ENCODE measurements around the gene SYTL5. TPM values are rescaled to one million over a fixed set of nuclear protein-coding genes. Genes with fewer than 3 reads are reported as not detected.

The SYTL5 gene
- total and polyA plus RNA-seq, 2 donors = 0.22 to 4.4 TPM

DNA sequence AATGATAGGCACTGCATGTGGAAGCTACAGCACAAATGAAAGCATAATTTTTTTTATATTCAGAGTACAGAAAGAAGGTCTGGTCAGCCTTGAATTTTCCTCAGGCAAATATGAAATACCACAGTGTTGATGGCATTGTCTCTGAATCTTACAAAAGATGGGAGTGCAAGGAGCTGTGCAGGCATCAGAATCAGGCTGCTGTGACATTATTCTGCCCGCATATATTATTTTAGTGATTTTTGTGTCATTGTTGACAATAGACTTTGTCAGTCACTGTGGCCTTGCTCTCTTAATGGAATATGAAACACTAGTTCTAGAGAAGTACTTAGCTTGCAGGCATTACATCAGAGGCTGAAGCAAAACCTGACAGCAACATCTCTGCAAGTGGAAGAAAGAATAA is 42.5 kb downstream of the SYTL5 start:
- Histone ChIP-seq H3K4me3 (ENCODE audit: low read depth, low read length) (no peak overlapping the region), H3K27ac (ENCODE audit: low read depth) (no peak overlapping the region), H3K4me1 (ENCODE audit: insufficient read depth) (no peaks in the 10 kb centered on the region), H3K36me3 (ENCODE audit: insufficient read depth) (no peaks in the 10 kb centered on the region)
- DNase-seq (ENCODE audit: extremely low spot score) = no peak
- 100% methylated on average over 1 of the region's 1 CpG for WGBS

DNA sequence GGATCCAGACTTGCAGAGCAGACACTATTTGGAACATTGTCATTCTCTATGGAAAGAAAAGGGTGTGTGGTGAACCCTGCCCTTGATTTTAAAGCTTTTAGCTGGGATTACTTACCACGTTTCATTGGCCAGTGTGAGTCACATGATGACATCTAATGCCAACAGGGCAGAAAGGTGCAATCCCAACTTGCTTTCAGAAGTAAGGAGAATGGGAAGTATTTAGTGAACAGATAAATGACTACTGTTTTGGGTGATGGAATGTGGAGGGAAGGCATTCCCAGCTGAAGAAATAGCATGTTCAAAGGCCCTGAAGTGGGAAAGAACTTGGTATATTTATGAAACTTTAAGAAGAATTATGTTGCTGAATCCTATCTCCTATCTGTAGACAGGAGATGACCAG is 44.5 kb downstream of the SYTL5 start:
- no peaks in the 10 kb centered on the region for H3K4me1 ChIP-seq (ENCODE audit: insufficient read depth)
- H3K36me3 ChIP-seq (ENCODE audit: insufficient read depth) = no peaks in the 10 kb centered on the region
- 70% methylated on average over 1 of the region's 1 CpG for WGBS
- no peak overlapping the region for H3K4me3 ChIP-seq (ENCODE audit: low read depth, low read length)
- DNase-seq (ENCODE audit: extremely low spot score) = no peak
- no peak overlapping the region for H3K27ac ChIP-seq (ENCODE audit: low read depth)

DNA sequence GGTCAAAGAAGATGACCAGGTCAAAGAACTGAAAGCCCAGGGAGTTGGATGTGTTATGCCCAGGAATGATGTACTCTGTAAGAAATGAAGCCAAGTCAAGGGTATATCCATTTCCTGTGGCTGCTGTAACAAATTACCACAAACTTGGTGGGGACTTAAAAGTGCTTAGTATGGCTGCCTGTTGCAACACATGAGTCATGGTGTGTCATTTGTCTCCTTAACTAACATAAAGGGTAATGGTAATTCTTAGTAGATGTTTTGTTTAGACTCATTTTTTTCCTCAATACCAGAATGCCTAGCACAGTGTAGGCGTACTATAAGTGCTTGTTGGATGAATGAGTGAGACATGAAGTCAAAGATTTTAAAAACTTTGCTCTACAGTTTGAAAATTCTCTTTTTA is 45.7 kb downstream of the SYTL5 start:
- Histone ChIP-seq H3K4me1 (ENCODE audit: insufficient read depth) (no peaks in the 10 kb centered on the region), H3K27ac (ENCODE audit: low read depth) (no peak overlapping the region), H3K36me3 (ENCODE audit: insufficient read depth) (no peaks in the 10 kb centered on the region), H3K4me3 (ENCODE audit: low read depth, low read length) (no peak overlapping the region)
- 93% methylated on average over 1 of the region's 1 CpG for WGBS
- no peak for DNase-seq (ENCODE audit: extremely low spot score)

DNA sequence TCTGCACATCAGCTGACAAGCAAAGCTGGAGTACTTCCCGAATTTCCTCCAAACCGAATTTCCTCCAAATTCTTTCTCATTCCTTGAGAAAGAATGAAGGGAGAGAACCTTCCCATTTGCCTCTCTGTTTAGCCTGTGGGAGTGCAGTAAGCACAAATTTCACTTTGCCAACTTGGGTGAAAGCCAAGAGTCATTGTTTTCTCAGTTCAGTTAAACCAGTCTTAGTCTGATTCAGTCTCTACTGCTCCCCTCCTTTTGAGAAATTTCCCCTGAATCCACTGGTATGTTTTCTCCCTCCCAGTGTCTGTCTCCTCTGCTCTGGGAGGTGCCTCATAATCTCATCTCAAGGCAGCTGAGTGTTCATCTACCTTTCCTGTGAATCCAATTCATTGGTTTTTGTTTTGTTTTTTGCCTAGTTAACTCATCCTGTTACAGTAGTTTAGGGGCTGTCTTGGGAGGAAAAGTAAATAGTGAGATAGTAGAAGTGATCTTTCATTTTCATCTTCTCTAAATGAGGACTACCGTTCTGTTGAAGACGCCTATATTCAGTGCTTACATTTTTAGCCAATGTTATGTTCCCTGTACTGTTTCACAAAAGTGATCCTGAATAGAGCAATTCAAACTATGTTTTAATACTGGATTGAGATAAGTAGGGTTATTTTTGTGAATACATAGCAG is 49.0 kb downstream of the SYTL5 start:
- Histone ChIP-seq H3K4me3 (ENCODE audit: low read depth, low read length) (no peak overlapping the region), H3K36me3 (ENCODE audit: insufficient read depth) (no peaks in the 10 kb centered on the region), H3K27ac (ENCODE audit: low read depth) (no peak overlapping the region), H3K4me1 (ENCODE audit: insufficient read depth) (no peaks in the 10 kb centered on the region)
- 48% methylated on average over 4 of the region's 4 CpGs for WGBS
- no peak for DNase-seq (ENCODE audit: extremely low spot score)

DNA sequence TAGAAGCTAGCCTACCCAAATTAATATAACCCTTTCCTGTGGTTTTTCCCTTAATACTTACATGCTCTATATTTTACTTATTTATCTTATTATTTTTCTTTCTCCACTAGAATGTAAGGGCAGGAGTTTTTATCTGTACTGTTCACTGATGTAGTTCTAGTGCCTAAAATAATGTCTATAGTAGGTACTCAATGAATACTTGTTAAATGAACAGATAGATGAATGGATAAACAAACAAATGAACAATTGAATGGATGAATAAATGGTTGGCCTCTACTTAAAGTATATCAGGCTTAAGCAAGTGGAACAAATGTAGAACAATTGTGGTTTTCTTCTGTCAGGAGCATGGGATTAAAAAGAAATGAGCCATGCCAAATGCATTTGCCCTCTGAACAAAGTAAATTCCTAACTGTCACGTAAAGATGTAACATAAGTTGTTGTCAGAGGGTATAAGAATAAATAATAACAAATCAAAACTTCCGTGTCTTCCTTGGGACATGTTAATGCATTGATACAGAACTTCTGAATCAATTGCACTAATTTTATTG is 54.1 kb downstream of the SYTL5 start:
- no peaks in the 10 kb centered on the region for H3K4me1 ChIP-seq (ENCODE audit: insufficient read depth)
- no peak overlapping the region for H3K4me3 ChIP-seq (ENCODE audit: low read depth, low read length)
- H3K36me3 ChIP-seq (ENCODE audit: insufficient read depth) = no peaks in the 10 kb centered on the region
- no peak for DNase-seq (ENCODE audit: extremely low spot score)
- no peak overlapping the region for H3K27ac ChIP-seq (ENCODE audit: low read depth)
- 96% methylated on average over 2 of the region's 2 CpGs for WGBS

DNA sequence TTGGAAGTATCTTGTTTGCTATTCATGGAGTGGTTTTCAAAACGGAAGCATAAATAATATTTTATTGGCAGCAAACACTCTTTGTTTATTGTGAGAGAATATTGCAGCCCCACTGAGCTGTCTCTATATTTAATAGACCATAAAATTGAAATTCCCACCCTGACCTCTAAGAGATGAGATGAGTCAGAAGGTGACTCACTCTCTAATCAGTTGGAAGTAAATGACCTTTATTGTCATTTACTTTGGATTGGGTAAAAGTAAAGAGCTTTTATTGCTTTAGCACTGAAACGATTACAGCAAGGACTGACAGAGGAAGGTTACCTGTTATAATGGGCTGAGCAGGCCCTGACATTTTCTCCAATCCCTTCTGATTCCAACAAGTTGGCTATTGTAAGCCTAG is 55.0 kb downstream of the SYTL5 start:
- H3K4me1 ChIP-seq (ENCODE audit: insufficient read depth) = no peaks in the 10 kb centered on the region
- no peaks in the 10 kb centered on the region for H3K36me3 ChIP-seq (ENCODE audit: insufficient read depth)
- H3K4me3 ChIP-seq (ENCODE audit: low read depth, low read length) = no peak overlapping the region
- H3K27ac ChIP-seq (ENCODE audit: low read depth) = no peak overlapping the region
- 20% methylated on average over 2 of the region's 2 CpGs for WGBS
- DNase-seq (ENCODE audit: extremely low spot score) = no peak

DNA sequence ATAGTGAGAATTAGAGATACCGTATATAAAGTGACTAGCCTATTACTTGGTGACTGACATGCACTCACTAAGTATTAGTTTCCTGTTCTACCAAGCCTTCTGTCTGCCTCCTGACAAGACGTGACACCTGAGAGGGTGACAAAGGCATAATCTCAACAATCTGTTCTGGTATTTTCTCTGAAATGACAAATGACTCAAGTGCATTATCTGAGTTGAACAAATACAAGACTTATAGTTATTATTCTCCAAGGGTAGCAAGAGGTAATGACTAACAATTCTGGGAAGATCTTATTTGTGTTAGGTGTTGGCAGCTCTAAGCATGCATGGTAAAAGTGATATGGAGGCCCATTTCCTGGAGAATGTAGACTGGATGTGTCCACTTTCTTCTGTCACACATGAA is 60.6 kb downstream of the SYTL5 start:
- no peaks in the 10 kb centered on the region for H3K36me3 ChIP-seq (ENCODE audit: insufficient read depth)
- WGBS = 79% methylated on average over 2 of the region's 2 CpGs
- no peaks in the 10 kb centered on the region for H3K4me1 ChIP-seq (ENCODE audit: insufficient read depth)
- no peak overlapping the region for H3K4me3 ChIP-seq (ENCODE audit: low read depth, low read length)
- H3K27ac ChIP-seq (ENCODE audit: low read depth) = no peak overlapping the region
- no peak for DNase-seq (ENCODE audit: extremely low spot score)

DNA sequence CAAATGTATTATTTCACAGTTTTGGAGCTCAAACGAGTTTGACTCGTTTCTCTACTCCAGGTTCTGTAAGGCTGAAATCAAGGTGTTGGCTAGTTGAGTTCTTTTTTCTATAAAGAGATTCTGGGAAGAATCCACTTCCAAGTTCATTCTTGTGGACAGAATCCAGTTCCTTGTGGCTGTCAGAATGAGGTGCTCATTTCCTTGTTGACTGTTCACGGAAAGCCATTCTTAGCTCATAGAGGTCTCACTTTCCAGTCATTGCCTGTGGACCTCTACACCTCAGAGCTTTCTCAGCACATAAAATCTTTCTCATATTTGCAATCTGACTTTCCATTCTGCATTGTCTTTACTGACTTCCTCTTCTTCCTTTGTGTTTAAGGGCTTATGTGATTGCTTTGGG is 62.9 kb downstream of the SYTL5 start:
- Histone ChIP-seq H3K4me3 (ENCODE audit: low read depth, low read length) (no peak overlapping the region), H3K36me3 (ENCODE audit: insufficient read depth) (no peaks in the 10 kb centered on the region), H3K27ac (ENCODE audit: low read depth) (no peak overlapping the region), H3K4me1 (ENCODE audit: insufficient read depth) (no peaks in the 10 kb centered on the region)
- no peak for DNase-seq (ENCODE audit: extremely low spot score)
- WGBS = 90% methylated on average over 3 of the region's 3 CpGs

DNA sequence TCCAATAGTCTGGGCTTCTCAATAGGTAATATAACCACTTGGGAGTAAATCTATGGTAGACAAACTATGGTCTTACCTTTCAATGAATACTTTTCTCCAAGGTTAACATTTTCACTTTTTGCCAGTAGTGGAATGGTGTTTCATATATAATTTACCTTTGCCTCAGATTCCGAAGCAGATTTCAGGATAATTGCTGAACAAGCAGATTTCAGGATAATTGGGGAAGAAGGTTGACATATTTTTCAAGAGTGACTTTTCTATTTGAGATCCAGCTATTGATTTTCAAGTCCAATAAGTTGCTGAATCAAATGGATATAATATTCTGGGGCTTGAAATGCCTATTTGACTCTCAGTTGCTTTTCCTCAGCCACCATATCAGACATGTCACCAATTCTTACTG is 63.6 kb downstream of the SYTL5 start:
- DNase-seq (ENCODE audit: extremely low spot score) = no peak
- no peak overlapping the region for H3K27ac ChIP-seq (ENCODE audit: low read depth)
- no peaks in the 10 kb centered on the region for H3K4me1 ChIP-seq (ENCODE audit: insufficient read depth)
- no peaks in the 10 kb centered on the region for H3K36me3 ChIP-seq (ENCODE audit: insufficient read depth)
- WGBS = 96% methylated on average over 1 of the region's 1 CpG
- no peak overlapping the region for H3K4me3 ChIP-seq (ENCODE audit: low read depth, low read length)

DNA sequence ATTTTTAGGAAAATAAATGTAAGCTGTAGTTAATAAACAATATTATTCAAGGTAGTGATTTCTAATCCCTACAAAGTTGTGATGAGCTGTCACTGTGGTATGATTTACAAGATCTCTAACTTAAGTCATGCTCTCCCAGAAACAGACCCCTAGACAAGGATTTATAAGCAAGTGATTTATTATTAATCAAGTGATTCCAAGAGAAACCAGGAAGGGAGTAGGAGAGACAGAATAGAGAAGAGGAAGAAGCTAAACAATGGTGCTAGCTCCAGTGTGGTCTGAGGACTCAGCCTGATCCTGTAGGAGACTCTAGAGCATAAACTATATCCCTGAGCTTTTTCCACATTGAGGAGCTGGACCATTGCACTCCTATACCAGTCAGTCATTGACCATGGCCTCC is 73.1 kb downstream of the SYTL5 start:
- no peak for DNase-seq (ENCODE audit: extremely low spot score)
- no peaks in the 10 kb centered on the region for H3K4me1 ChIP-seq (ENCODE audit: insufficient read depth)
- no peak overlapping the region for H3K27ac ChIP-seq (ENCODE audit: low read depth)
- no peaks in the 10 kb centered on the region for H3K36me3 ChIP-seq (ENCODE audit: insufficient read depth)
- H3K4me3 ChIP-seq (ENCODE audit: low read depth, low read length) = no peak overlapping the region

DNA sequence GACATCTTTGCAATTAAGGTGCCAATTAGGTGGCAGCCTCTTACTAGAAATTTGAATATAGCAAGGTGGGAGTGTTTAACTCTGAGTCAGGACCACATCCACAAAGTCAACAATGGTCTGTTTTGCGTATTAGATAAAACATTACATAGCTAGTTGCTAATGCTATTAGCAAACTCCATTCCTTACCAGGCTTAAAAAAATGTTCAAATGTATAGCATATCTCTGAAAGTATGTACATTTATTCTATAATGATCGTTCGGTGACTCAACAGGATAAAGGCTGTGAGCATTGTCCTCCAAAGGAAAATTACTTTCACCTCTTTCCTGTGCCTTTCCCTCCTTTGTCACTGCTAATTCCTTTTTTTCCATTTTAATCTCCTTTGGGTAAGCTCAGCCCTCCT is 74.5 kb downstream of the SYTL5 start:
- Histone ChIP-seq H3K4me3 (ENCODE audit: low read depth, low read length) (no peak overlapping the region), H3K27ac (ENCODE audit: low read depth) (no peak overlapping the region), H3K4me1 (ENCODE audit: insufficient read depth) (no peaks in the 10 kb centered on the region), H3K36me3 (ENCODE audit: insufficient read depth) (no peaks in the 10 kb centered on the region)
- 86% methylated on average over 3 of the region's 3 CpGs for WGBS
- DNase-seq (ENCODE audit: extremely low spot score) = no peak

DNA sequence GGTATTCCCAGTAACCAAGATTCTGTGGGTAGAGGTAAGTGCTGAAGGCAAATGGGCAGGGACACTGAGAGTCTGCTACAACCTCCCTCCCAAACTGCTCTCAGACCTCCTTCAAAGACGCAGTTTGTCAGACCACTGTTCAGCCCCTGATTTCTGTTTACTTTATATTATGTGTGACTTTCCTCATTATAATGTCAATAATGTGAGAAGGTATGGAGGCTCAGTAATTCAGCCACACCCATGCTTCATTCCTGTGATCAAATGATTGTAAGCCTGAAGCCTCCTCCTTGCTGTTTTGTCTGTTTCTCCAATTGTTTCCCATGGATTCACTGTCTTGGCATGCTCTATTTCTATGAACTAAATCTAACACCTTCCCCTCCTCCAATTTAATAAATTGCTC is 75.6 kb downstream of the SYTL5 start:
- no peak for DNase-seq (ENCODE audit: extremely low spot score)
- Histone ChIP-seq H3K4me3 (ENCODE audit: low read depth, low read length) (no peak overlapping the region), H3K36me3 (ENCODE audit: insufficient read depth) (no peaks in the 10 kb centered on the region), H3K4me1 (ENCODE audit: insufficient read depth) (no peaks in the 10 kb centered on the region), H3K27ac (ENCODE audit: low read depth) (no peak overlapping the region)
- WGBS = 96% methylated on average over 1 of the region's 1 CpG

DNA sequence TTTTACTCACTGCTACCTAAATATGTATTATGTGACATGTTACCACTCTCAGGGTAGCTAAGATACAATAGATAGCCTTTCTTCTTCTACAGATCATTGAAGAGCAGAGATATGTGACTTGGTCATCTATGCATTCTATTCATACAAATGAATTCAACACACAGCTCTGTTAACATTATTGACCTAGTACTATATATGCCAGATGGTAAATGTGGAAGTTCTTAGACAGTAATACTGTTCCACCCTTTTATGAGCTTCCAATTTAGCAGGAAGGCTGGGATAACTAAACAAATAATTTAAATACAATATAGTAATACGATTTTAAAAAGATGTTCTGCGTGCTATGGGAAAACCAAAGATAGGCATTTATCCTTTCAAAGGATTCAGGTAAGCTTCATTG is 76.0 kb downstream of the SYTL5 start:
- DNase-seq (ENCODE audit: extremely low spot score) = no peak
- H3K27ac ChIP-seq (ENCODE audit: low read depth) = no peak overlapping the region
- H3K36me3 ChIP-seq (ENCODE audit: insufficient read depth) = no peaks in the 10 kb centered on the region
- H3K4me3 ChIP-seq (ENCODE audit: low read depth, low read length) = no peak overlapping the region
- H3K4me1 ChIP-seq (ENCODE audit: insufficient read depth) = no peaks in the 10 kb centered on the region
- 92% methylated on average over 2 of the region's 2 CpGs for WGBS

DNA sequence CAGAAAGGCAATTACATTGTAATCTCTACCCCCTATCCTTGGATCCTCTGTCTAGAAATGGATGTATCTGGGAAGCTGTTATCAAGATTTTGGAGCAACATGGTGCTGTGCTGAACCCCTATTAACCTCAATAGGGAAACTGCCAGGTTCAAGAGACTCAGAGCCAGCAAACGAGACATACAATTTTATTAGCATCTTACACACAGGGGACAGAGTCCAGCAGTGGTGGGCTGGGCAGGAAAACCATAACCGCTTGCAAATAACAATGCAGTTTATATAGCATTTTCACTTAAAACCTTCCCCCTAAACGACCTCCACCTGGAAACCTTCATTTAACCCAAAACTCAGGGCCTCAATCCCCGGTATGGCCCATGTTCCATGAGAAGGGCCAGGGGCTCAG is 79.5 kb downstream of the SYTL5 start:
- no peak for DNase-seq (ENCODE audit: extremely low spot score)
- Histone ChIP-seq H3K4me3 (ENCODE audit: low read depth, low read length) (no peak overlapping the region), H3K27ac (ENCODE audit: low read depth) (no peak overlapping the region), H3K36me3 (ENCODE audit: insufficient read depth) (no peaks in the 10 kb centered on the region), H3K4me1 (ENCODE audit: insufficient read depth) (no peaks in the 10 kb centered on the region)
- 81% methylated on average over 4 of the region's 4 CpGs for WGBS

All from urinary bladder (tissue), 4 donors.